HG02852 (cell line): ENCODE results near the gene MDP1.
A peak's percentile ranks its signal among the peaks of the same experiment; 100 is the strongest.
"Not testable (repeated sequence)": the region's sequence is repeated elsewhere in the genome, so short reads cannot be mapped to it uniquely, and the experiment has no call there.

Experiments used
- ATAC-seq: cut with Tn5 transposase; IDR thresholded peaks from one replicate; pipeline ENCODE4 v1.9.1; 2021; ENCODE audit warnings: mild to moderate bottlenecking, moderate library complexity; ENCODE audit not compliant: unreplicated experiment

MDP1 gene

GRCh38 chr14:24232121-24232644 lies 16.3 kb upstream of the MDP1 start, which contains the start of gene NEDD8:
NEDD8 (minus strand) TSS chr14:24232367; CDS start chr14:24232267, 100 bp downstream.
- ATAC-seq = peak; percentile 72

GRCh38 chr14:24231263-24232120 lies 15.6 kb upstream of the MDP1 start:
- ATAC-seq = peak; percentile 3

GRCh38 chr14:24228902-24229301 lies 13.0 kb upstream of the MDP1 start:
- no peak for ATAC-seq

GRCh38 chr14:24226473-24226872 lies 10.6 kb upstream of the MDP1 start:
- ATAC-seq = no peak

GRCh38 chr14:24224618-24225071 lies 8.8 kb upstream of the MDP1 start:
- ATAC-seq = no peak

GRCh38 chr14:24222987-24223386 lies 7.1 kb upstream of the MDP1 start:
- ATAC-seq = not testable (repeated sequence)

- no peak for ATAC-seq
These were observed 3.7 kb upstream of the MDP1 start for GRCh38 chr14:24219521-24219920.

- ATAC-seq = no peak
These were observed 3.2 kb upstream of the MDP1 start for GRCh38 chr14:24219080-24219479.

- ATAC-seq = not testable (repeated sequence)
These were observed 1.0 kb upstream of the MDP1 start for GRCh38 chr14:24216876-24217275.

- ATAC-seq = no peak
These were observed 456 bp upstream of the MDP1 start for GRCh38 chr14:24216345-24216699.

GRCh38 chr14:24213866-24214662 lies 1.8 kb downstream of the MDP1 start:
- ATAC-seq = no peak

- peak; percentile 77 for ATAC-seq
These were observed 2.7 kb downstream of the MDP1 start, which contains the start of gene CHMP4A for GRCh38 chr14:24212924-24213865. CHMP4A (minus strand) TSS chr14:24213488; CDS start chr14:24213439, 49 bp downstream.

- ATAC-seq = no peak
These were observed 4.6 kb downstream of the MDP1 start for GRCh38 chr14:24211311-24211710.

- no peak for ATAC-seq
These were observed 8.2 kb downstream of the MDP1 start for GRCh38 chr14:24207625-24208024.

- no peak for ATAC-seq
These were observed 8.7 kb downstream of the MDP1 start for GRCh38 chr14:24207104-24207551.

GRCh38 chr14:24206260-24207103 lies 9.4 kb downstream of the MDP1 start:
- ATAC-seq = no peak

GRCh38 chr14:24204163-24205146 lies 11.4 kb downstream of the MDP1 start:
- ATAC-seq = no peak

- ATAC-seq = not testable (repeated sequence)
These were observed 12.5 kb downstream of the MDP1 start for GRCh38 chr14:24203249-24203886.
